Heart left ventricle (tissue), 13 donors: ENCODE measurements around the gene CDC42SE1.

Experiments used
- POLR2A ChIP-seq, 2 donors: fragments of 450-650 bp; IDR thresholded peaks; one replicate each; pipeline ENCODE4 v1.6.1; 2017; ENCODE audit warnings: antibody characterized with exemption in 2 of 2, mild to moderate bottlenecking in 2 of 2, moderate library complexity in 2 of 2
- TF ChIP-seq, protein P1 (sequence below), 12 donors: fragments of 200-600 bp; sonication (generic) in 4 of 12; IDR thresholded peaks; one replicate each; pipeline versions ENCODE4 v1.5.0 to v1.8.0; 2018 to 2022; ENCODE audit warnings: antibody characterized with exemption in 12 of 12, mild to moderate bottlenecking in 5 of 12
- donor health status: ischemic (EF 13 %, LVEDD 7.1; RV severe dilation, severe dysfunction).
- donor health status: DM: no; HTN: yes; CAD: no.
- donor health status: DM: no; HTN: no; CAD: no.
- donor health status: ischemic (EF 25% LVEDD 6.9; RV normal size, moderate dysfunction).
- donor health status: ischemic (EF 25% LVEDD 5.7; RV mildly dilated, moderate dysfunction).
- donor health status: ischemic (EF 35%, LVEDD 5.7; RV mildly dilated, moderate dysfunction).
- donor health status: nonischemic (EF 11% LVEDD 7.7; RV severe dilation, severe dysfunction).
- donor health status: DM: yes; HTN: yes; CAD: no.
- donor health status: PGD.
- donor health status: ischemic (EF 29% LVEDD 5.4; RV normal size, mild dysfunction).
- donor health status: nonischemic (EF 23%, LVEDD 6.1; RV moderate dilation, normal function).

DNA sequence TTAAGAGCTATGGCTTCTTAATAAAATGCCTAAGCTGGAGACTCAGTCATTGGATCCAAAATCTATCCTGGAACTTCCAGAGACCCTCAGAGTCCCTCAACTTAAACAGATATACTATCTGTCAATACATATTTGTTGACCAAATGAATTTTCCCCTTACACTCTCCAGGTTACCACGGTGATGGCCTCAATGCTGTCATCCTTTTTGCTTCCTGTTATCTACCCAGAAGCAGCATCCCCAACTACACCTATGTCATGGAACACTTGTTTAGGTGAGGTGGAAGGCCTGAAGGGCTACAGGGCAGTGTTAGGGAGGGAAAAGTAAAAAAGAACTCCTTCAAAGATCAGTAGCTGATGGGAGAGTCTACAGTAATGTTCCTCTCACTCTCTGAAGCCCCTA lies 16.3 kb downstream of the CDC42SE1 start:
- TF ChIP-seq, protein P1, sequence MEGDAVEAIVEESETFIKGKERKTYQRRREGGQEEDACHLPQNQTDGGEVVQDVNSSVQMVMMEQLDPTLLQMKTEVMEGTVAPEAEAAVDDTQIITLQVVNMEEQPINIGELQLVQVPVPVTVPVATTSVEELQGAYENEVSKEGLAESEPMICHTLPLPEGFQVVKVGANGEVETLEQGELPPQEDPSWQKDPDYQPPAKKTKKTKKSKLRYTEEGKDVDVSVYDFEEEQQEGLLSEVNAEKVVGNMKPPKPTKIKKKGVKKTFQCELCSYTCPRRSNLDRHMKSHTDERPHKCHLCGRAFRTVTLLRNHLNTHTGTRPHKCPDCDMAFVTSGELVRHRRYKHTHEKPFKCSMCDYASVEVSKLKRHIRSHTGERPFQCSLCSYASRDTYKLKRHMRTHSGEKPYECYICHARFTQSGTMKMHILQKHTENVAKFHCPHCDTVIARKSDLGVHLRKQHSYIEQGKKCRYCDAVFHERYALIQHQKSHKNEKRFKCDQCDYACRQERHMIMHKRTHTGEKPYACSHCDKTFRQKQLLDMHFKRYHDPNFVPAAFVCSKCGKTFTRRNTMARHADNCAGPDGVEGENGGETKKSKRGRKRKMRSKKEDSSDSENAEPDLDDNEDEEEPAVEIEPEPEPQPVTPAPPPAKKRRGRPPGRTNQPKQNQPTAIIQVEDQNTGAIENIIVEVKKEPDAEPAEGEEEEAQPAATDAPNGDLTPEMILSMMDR (IDR thresholded peaks at IDR 0.05), result no peak
- TF ChIP-seq POLR2A (IDR thresholded peaks at IDR 0.05), result no peak
